ENCODE data around the gene SLC13A3. TPM values are rescaled to one million over a fixed set of nuclear protein-coding genes. Genes with fewer than 3 reads are reported as not detected.

The SLC13A3 gene
- total and polyA plus RNA-seq, 4 donors: 1.5 to 10.7 (median 8.3) TPM

DNA sequence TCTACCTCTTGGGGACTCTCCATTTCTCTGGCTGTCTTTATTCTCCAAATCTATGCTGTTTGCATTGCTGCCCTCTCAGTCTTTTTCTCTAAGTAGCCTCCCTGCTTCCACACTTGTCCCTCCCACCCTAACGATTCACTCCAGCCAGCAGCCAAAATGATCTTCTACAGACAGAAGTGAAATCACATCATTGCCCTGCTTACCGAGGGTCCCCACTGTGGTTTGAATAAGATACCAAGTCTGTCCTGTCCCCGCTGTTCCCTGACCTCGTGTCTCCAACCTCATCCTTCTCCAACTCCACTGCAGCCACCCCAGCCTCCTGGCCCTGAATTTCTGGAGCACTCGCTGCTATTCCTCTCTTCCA lies 89.3 kb downstream of the SLC13A3 start:
- Histone ChIP-seq H3K4me1 (ENCODE audit: control insufficient read depth in 4 of 4, insufficient read depth in 4 of 4, low read length in 3 of 4) (peaks cover 3 to 11% (median 6%) of the 10 kb centered on the region in 4 donors), H3K9ac (ENCODE audit: low read depth in 1 of 2, low read length in 2 of 2) (no peak overlapping the region), H3K27ac (ENCODE audit: low read depth in 1 of 2, low read length in 2 of 2) (no peak overlapping the region), H3K9me3 (ENCODE audit: control insufficient read depth in 4 of 4, low read length in 3 of 4) (no peaks in the 10 kb centered on the region), H3K27me3 (ENCODE audit: control insufficient read depth in 4 of 4, insufficient read depth in 4 of 4, low read length in 3 of 4) (no peaks in the 10 kb centered on the region), H3K36me3 (ENCODE audit: control insufficient read depth in 4 of 4, insufficient read depth in 3 of 4, low read depth in 1 of 4, low read length in 3 of 4) (no peaks in the 10 kb centered on the region), H3K4me3 (ENCODE audit: low read depth in 1 of 3, low read length in 3 of 3) (peak overlapping the region in 1 of 3 donors; percentile 24)
- 54% methylated on average over 5 of the region's 5 CpGs for WGBS
- TF ChIP-seq YY1 (IDR thresholded peaks at IDR 0.05): no peak
- TF ChIP-seq, protein P1, sequence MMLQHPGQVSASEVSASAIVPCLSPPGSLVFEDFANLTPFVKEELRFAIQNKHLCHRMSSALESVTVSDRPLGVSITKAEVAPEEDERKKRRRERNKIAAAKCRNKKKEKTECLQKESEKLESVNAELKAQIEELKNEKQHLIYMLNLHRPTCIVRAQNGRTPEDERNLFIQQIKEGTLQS (IDR thresholded peaks at IDR 0.05): no peak
- TF ChIP-seq, protein P2, sequence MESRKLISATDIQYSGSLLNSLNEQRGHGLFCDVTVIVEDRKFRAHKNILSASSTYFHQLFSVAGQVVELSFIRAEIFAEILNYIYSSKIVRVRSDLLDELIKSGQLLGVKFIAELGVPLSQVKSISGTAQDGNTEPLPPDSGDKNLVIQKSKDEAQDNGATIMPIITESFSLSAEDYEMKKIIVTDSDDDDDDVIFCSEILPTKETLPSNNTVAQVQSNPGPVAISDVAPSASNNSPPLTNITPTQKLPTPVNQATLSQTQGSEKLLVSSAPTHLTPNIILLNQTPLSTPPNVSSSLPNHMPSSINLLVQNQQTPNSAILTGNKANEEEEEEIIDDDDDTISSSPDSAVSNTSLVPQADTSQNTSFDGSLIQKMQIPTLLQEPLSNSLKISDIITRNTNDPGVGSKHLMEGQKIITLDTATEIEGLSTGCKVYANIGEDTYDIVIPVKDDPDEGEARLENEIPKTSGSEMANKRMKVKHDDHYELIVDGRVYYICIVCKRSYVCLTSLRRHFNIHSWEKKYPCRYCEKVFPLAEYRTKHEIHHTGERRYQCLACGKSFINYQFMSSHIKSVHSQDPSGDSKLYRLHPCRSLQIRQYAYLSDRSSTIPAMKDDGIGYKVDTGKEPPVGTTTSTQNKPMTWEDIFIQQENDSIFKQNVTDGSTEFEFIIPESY (IDR thresholded peaks at IDR 0.05): no peak
- TF ChIP-seq, protein P3, sequence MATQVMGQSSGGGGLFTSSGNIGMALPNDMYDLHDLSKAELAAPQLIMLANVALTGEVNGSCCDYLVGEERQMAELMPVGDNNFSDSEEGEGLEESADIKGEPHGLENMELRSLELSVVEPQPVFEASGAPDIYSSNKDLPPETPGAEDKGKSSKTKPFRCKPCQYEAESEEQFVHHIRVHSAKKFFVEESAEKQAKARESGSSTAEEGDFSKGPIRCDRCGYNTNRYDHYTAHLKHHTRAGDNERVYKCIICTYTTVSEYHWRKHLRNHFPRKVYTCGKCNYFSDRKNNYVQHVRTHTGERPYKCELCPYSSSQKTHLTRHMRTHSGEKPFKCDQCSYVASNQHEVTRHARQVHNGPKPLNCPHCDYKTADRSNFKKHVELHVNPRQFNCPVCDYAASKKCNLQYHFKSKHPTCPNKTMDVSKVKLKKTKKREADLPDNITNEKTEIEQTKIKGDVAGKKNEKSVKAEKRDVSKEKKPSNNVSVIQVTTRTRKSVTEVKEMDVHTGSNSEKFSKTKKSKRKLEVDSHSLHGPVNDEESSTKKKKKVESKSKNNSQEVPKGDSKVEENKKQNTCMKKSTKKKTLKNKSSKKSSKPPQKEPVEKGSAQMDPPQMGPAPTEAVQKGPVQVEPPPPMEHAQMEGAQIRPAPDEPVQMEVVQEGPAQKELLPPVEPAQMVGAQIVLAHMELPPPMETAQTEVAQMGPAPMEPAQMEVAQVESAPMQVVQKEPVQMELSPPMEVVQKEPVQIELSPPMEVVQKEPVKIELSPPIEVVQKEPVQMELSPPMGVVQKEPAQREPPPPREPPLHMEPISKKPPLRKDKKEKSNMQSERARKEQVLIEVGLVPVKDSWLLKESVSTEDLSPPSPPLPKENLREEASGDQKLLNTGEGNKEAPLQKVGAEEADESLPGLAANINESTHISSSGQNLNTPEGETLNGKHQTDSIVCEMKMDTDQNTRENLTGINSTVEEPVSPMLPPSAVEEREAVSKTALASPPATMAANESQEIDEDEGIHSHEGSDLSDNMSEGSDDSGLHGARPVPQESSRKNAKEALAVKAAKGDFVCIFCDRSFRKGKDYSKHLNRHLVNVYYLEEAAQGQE (IDR thresholded peaks at IDR 0.05): no peak
- TF ChIP-seq RAD21 (IDR thresholded peaks at IDR 0.05): no peak
- TF ChIP-seq NR2F2 (IDR thresholded peaks at IDR 0.05): no peak
- no peak for TF ChIP-seq JUND (IDR thresholded peaks at IDR 0.05)
- TF ChIP-seq GABPA (IDR thresholded peaks at IDR 0.05 in 1 of 2, conservative IDR thresholded peaks at IDR 0.05 in 1 of 2): no peak
- TF ChIP-seq EGR1 (IDR thresholded peaks at IDR 0.05; ENCODE audit: low read depth in 2 of 2): no peak
- TF ChIP-seq HNF4G (IDR thresholded peaks at IDR 0.05): no peak
- no peak for TF ChIP-seq HNF4A (conservative IDR thresholded peaks at IDR 0.05)
- TF ChIP-seq, protein P4, sequence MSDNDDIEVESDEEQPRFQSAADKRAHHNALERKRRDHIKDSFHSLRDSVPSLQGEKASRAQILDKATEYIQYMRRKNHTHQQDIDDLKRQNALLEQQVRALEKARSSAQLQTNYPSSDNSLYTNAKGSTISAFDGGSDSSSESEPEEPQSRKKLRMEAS (IDR thresholded peaks at IDR 0.05): no peak
- no peak for TF ChIP-seq FOXA1 (IDR thresholded peaks at IDR 0.05)
- DNase-seq (ENCODE audit: low spot score): no peak

DNA sequence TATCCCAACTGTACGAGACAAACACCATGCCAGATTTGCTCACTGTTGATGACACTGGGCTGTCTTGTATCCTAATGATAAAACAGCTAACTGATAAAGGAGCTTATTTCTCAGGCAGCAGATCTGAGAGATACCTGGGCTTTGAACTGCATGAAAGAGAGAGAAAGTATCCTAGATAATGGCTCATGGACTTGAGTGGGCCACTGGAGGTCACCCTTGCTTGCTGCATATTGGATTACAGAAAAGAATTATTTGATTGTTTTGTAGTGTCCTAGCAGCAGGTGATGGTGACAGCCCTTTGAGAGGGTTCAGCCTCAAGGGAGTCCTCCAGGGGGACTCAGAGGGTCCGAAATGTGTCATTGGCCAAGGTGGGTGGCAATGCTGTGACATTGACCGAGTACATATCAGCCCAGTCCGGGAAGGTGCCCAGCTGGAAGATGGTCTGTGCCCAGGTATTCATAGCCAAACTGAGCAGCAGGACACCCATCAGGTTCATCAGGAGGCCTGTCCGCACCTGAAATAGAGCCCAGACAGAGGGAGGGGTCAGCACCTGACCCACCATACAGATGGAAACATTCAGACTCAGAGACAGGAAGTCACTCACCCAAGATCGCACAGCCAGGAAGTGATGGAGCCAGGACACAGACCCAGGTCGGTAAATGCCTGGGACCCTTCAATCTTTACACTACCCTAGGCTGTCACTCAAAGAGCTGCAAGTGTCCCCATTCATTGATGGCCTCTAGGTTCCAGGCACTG lies 91.4 kb downstream of the SLC13A3 start:
- Histone ChIP-seq H3K27ac (ENCODE audit: low read depth in 1 of 2, low read length in 2 of 2) (no peak overlapping the region), H3K4me3 (ENCODE audit: low read depth in 1 of 3, low read length in 3 of 3) (no peak overlapping the region), H3K9ac (ENCODE audit: low read depth in 1 of 2, low read length in 2 of 2) (no peak overlapping the region), H3K36me3 (ENCODE audit: control insufficient read depth in 4 of 4, insufficient read depth in 3 of 4, low read depth in 1 of 4, low read length in 3 of 4) (no peaks in the 10 kb centered on the region), H3K27me3 (ENCODE audit: control insufficient read depth in 4 of 4, insufficient read depth in 4 of 4, low read length in 3 of 4) (no peaks in the 10 kb centered on the region), H3K9me3 (ENCODE audit: control insufficient read depth in 4 of 4, low read length in 3 of 4) (no peaks in the 10 kb centered on the region), H3K4me1 (ENCODE audit: control insufficient read depth in 4 of 4, insufficient read depth in 4 of 4, low read length in 3 of 4) (peaks cover 3 to 11% (median 6%) of the 10 kb centered on the region in 4 donors)
- DNase-seq (ENCODE audit: low spot score): no peak
- 88% methylated on average over 7 of the region's 7 CpGs for WGBS
- TF ChIP-seq, protein P2 (IDR thresholded peaks at IDR 0.05): no peak
- TF ChIP-seq EGR1 (IDR thresholded peaks at IDR 0.05; ENCODE audit: low read depth in 2 of 2) (no peak), RAD21 (IDR thresholded peaks at IDR 0.05) (peak; percentile 73 to 74)
- TF ChIP-seq, protein P5, sequence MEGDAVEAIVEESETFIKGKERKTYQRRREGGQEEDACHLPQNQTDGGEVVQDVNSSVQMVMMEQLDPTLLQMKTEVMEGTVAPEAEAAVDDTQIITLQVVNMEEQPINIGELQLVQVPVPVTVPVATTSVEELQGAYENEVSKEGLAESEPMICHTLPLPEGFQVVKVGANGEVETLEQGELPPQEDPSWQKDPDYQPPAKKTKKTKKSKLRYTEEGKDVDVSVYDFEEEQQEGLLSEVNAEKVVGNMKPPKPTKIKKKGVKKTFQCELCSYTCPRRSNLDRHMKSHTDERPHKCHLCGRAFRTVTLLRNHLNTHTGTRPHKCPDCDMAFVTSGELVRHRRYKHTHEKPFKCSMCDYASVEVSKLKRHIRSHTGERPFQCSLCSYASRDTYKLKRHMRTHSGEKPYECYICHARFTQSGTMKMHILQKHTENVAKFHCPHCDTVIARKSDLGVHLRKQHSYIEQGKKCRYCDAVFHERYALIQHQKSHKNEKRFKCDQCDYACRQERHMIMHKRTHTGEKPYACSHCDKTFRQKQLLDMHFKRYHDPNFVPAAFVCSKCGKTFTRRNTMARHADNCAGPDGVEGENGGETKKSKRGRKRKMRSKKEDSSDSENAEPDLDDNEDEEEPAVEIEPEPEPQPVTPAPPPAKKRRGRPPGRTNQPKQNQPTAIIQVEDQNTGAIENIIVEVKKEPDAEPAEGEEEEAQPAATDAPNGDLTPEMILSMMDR (IDR thresholded peaks at IDR 0.05; ENCODE audit: low read depth, low read length, missing input control): peak; percentile 27

Data from liver (tissue), 9 donors.